Measurements from ENCODE around the gene SRP14. TPM values are rescaled to one million over a fixed set of nuclear protein-coding genes. Genes with fewer than 3 reads are reported as not detected.
A peak's percentile ranks its signal among the peaks of the same experiment; 100 is the strongest.
"Not testable (repeated sequence)": the region's sequence is repeated elsewhere in the genome, so short reads cannot be mapped to it uniquely, and the experiment has no call there.

The SRP14 gene
- polyA plus RNA-seq, 2 of the 4 experiments (the other 2 are of a cell fraction), result 306 to 374 TPM

GRCh38 chr15:40037721-40038120 lies 1.3 kb downstream of the SRP14 start:
- ChIA-PET POLR2A (no interaction called here), CTCF (interaction anchor here (5.6 to 12.9 kb wide), 2 partner anchors 70 to 236 kb away, joined by 36 to 174 read pairs; partner anchors contain the start of gene BMF)
- Histone ChIP-seq H3K4me2 (peak overlapping the region; percentile 76), H3K4me3 (peak overlapping the region; percentile 99), H3K9me3 (no peaks in the 10 kb centered on the region), H3K4me1 (peaks cover 10% of the 10 kb centered on the region; the same call in 1 of the 3 replicates), H3K27ac (peak overlapping the region; percentile 89; a peak in 3 of 6 replicates)
- 61% methylated on average over 3 of the region's 3 CpGs for WGBS (ENCODE audit: missing lambda C conversion rate)
- no peak for ATAC-seq
- TF ChIP-seq EP300 (IDR thresholded peaks at IDR 0.05) (no peak), JUN (IDR thresholded peaks at IDR 0.05) (no peak), FOSL2 (IDR thresholded peaks at IDR 0.05) (no peak), FOSL2 (CRISPR knock-in tag; IDR thresholded peaks at IDR 0.05) (no peak), MAX (IDR thresholded peaks at IDR 0.05) (no peak), NFE2L2 (conservative IDR thresholded peaks at IDR 0.05; ENCODE audit: low read length) (no peak), TFCP2L1 (CRISPR knock-in tag; IDR thresholded peaks at IDR 0.05) (no peak), RCOR1 (IDR thresholded peaks at IDR 0.05; ENCODE audit: low read depth, low read length) (no peak), TP53 (CRISPR knock-in tag; IDR thresholded peaks at IDR 0.05) (no peak), CEBPB (IDR thresholded peaks at IDR 0.05) (no peak)
- TF ChIP-seq, protein P1, sequence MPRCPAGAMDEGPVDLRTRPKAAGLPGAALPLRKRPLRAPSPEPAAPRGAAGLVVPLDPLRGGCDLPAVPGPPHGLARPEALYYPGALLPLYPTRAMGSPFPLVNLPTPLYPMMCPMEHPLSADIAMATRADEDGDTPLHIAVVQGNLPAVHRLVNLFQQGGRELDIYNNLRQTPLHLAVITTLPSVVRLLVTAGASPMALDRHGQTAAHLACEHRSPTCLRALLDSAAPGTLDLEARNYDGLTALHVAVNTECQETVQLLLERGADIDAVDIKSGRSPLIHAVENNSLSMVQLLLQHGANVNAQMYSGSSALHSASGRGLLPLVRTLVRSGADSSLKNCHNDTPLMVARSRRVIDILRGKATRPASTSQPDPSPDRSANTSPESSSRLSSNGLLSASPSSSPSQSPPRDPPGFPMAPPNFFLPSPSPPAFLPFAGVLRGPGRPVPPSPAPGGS (IDR thresholded peaks at IDR 0.05), result no peak
- DNase-seq (ENCODE audit: low read depth in 1 of 2, low spot score in 1 of 2), result no peak
- no peak for FAIRE-seq

DNA sequence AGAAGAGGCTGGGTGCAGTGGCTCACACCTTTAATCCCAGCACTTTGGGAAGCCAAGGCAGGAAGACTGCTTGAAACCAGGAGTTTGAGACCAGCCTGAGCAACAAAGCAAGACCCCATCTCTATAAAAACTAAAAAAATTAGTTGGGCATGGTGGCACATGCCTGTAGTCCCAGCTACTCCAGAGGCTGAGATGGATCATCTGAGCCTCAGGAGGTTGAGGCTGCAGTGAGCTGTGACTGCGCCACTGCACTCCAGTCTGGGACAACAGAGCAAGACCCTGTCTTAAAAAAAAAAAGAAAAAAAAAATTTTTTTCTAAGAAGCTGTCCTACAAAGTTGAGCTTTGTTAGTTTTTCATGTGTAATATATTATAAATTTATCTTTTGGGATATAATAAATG lies 3.8 kb downstream of the SRP14 start:
- FAIRE-seq; DNase-seq (ENCODE audit: low read depth in 1 of 2, low spot score in 1 of 2); H3K9me3 ChIP-seq; ATAC-seq; H3K4me2 ChIP-seq; H3K27ac ChIP-seq; H3K4me1 ChIP-seq; POLR2A ChIA-PET; H3K4me3 ChIP-seq: not testable (repeated sequence)
- WGBS (ENCODE audit: missing lambda C conversion rate), result 100% methylated on average over 1 of the region's 1 CpG
- CTCF ChIA-PET, result interaction anchor here (1.0 to 1.8 kb wide), 3 partner anchors 12 to 240 kb away, joined by 3 to 9 read pairs (median 3); no protein-coding TSS in a partner anchor

GRCh38 chr15:40034186-40034946 lies 4.6 kb downstream of the SRP14 start:
- POLR2A ChIA-PET, result no interaction called here
- Histone ChIP-seq H3K4me2 (no peak overlapping the region), H3K4me1 (0 out of 3 replicates have a peak, but pooled peaks cover 4% of the 10 kb centered on the region), H3K27ac (no peak overlapping the region), H3K9me3 (no peaks in the 10 kb centered on the region), H3K4me3 (no peak overlapping the region)
- no peak for FAIRE-seq
- ATAC-seq, result no peak
- TF ChIP-seq HMGXB4 (CRISPR knock-in tag; IDR thresholded peaks at IDR 0.05; ENCODE audit: borderline replicate concordance) (no peak), PBX3 (IDR thresholded peaks at IDR 0.05) (no peak), E2F6 (IDR thresholded peaks at IDR 0.05; ENCODE audit: borderline replicate concordance, low read depth) (no peak)
- no peak for DNase-seq (ENCODE audit: low read depth in 1 of 2, low spot score in 1 of 2)
- CTCF ChIA-PET, result interaction anchor here (1.0 to 1.8 kb wide), 4 partner anchors 13 to 241 kb away, joined by 3 to 9 read pairs (median 3); no protein-coding TSS in a partner anchor
- 91% methylated on average over 3 of the region's 3 CpGs for WGBS (ENCODE audit: missing lambda C conversion rate)

Data from A549 (cell line).